GM12874 (cell line): ENCODE measurements around the gene CNGA2.

Experiments used
- CTCF ChIP-seq: IDR thresholded peaks from 2 replicates; pipeline ENCODE4 v1.5.1; 2011; ENCODE audit warnings: low read depth, mild to moderate bottlenecking, control low read depth, low read length, moderate library complexity; ENCODE audit not compliant: insufficient read depth

CNGA2 gene

DNA sequence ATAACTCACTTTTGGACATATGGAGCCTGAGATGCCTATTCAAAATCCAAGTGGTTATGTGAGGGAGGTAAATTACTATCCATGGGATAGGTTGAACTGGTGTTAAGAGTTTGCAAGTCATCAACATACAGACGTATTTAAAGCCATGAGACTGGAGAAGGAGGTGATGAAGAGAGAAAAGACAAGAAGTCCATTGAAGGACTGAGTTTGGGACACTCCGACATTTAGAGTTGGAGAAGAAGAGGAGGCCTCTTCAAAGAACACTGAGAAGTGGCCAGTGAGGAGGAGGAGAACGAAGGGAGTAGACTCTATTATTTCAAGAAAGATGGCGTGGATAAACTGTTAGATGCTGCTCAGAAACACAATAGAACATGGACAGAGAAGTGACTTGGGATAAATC, at the start of gene CNGA2:
Gene CNGA2, plus strand, starts transcription at position 301 of the 400 bp plus-strand sequence. CDS start 3,738 bp downstream, outside the sequence.
- TF ChIP-seq CTCF, result no peak

DNA sequence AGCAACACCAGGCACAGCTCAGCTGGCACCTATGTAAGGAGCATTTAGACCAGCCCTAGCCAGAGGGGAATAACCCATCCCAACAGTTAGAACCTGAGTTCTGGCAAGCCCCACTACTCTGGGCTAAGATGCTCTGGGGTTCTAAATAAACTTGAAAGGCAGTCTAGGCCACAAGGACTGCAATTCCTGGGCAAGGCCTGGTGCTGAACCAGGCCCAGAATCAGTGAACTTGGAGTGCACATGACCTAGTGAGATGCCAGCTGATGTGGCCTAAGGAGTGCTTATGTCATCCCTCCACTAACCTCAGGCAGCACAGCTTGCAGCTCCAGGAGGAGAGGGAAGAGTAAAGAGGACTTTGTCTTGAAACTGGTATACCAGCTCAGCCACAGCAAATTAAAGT, 46.9 kb upstream of the CNGA2 start:
- no peak for TF ChIP-seq CTCF

DNA sequence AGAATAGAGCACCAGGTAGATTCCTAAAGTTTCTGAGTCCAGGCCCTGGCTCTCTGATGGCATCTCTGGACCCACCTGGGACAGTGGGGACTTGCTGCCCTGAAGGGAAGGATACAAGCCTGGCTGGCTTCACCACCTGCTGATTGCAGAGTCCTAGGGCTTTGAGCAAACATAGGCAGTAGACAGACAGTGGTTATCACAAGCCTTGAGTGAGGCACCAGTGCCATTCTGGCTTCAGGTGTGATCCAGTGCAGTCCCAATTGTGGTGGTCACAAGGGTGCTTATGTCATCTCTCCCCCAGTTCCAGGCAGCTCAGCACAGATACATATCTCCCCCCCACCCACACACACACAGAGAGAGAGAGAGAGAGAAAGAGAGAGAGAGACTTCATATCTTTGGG, 45.9 kb upstream of the CNGA2 start:
- TF ChIP-seq CTCF, result no peak

GRCh38 chrX:151692825-151693224, 41.7 kb upstream of the CNGA2 start:
- no peak for TF ChIP-seq CTCF

DNA sequence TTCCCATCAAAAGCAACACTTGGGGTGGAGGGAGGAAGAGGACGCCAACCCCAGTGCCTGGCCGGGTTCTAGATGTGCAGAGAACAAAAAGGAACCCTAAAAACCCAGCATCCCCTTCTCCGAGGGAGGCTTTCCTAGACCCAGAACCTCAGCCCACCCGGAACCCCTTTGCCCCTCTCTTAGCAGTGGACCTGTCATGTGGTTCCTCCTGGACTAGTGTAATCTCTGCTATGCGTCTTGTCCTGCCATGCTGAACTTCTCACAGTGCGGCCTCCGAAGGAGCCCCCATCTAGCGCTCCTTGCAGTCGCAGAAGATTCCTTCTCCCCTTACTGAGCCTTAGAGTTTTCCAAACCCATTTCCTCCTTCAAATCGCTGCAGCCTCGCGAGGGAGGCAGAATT, 40.4 kb upstream of the CNGA2 start:
- no peak for TF ChIP-seq CTCF

GRCh38 chrX:151694661-151695582, 39.6 kb upstream of the CNGA2 start, which contains the start of gene PRRG3:
Gene PRRG3 (plus strand): TSS chrX:151695458. CDS start chrX:151698815, 3,357 bp downstream.
- TF ChIP-seq CTCF, result no peak

DNA sequence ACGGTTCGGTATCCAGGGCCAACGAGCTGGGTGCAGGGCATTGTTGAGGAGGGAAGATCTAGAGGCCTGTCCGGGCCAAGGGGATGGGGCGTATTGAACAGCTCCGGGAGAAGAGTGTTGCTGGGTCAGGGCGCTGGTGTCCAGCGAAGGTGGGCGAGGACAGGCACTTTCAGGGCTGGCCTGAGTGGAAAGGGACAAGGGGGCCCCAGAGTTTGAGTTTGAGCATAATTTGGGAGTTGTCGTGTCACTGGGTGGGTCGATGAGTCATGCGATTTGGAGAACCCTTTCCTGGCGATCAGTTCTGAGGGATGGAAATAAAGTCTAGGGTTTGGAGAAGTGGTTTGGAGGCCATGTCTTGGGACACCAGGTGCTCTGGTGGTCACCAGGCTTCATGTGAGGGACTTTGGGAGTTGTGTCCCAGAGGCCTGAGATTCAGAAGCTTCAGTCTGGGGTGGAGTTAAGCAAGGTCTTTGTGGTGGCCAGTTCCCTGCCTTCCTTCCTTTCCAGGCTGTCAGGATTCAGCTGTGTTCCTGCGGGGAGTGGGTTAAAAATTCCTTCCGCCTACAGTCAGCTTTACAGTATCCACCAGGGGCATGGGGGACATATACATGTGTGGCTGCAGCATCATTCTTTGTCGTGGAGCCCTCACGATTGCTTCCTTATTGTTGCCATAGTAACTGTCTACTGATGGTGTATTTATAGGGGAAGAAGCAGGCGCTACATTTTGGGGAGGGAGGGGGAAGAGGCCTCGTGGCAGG, 38.8 kb upstream of the CNGA2 start:
- no peak for TF ChIP-seq CTCF
